Measurements from ENCODE around the gene CTNND2. TPM values are rescaled to one million over a fixed set of nuclear protein-coding genes. Genes with fewer than 3 reads are reported as not detected.

CTNND2 gene
- total and polyA plus RNA-seq, 3 donors from 2014 or later, result 9.1 to 17.2 (median 11.3) TPM

DNA sequence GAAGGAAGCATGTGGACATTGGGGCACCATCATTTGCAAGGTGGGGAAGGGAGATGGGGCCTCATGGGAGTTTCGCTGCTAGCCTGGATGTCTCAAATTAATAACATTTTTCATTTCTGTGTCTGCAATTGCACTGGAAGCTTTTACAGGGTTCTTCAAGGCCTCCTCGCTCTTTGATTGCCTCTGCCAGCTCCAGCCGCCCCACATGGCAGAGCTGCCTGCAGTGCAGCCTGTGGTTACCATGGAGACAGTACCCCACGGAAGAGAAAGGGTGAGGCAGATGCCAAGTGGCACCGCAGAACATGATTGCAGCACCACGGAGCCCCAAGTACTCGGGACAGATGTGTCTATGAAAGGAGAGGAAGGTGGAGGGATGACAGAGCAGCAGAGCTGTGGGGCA lies 25.4 kb downstream of the CTNND2 start:
- intact Hi-C loops (cut with DNase I; ENCODE audit: low total_unique reads), result no loop called here
- no peak for TF ChIP-seq POLR2A (IDR thresholded peaks at IDR 0.05)
- TF ChIP-seq, protein P1, sequence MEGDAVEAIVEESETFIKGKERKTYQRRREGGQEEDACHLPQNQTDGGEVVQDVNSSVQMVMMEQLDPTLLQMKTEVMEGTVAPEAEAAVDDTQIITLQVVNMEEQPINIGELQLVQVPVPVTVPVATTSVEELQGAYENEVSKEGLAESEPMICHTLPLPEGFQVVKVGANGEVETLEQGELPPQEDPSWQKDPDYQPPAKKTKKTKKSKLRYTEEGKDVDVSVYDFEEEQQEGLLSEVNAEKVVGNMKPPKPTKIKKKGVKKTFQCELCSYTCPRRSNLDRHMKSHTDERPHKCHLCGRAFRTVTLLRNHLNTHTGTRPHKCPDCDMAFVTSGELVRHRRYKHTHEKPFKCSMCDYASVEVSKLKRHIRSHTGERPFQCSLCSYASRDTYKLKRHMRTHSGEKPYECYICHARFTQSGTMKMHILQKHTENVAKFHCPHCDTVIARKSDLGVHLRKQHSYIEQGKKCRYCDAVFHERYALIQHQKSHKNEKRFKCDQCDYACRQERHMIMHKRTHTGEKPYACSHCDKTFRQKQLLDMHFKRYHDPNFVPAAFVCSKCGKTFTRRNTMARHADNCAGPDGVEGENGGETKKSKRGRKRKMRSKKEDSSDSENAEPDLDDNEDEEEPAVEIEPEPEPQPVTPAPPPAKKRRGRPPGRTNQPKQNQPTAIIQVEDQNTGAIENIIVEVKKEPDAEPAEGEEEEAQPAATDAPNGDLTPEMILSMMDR (IDR thresholded peaks at IDR 0.05), result no peak
- H3K9me3 ChIP-seq, result no peaks in the 10 kb centered on the region
- no peaks in the 10 kb centered on the region for H3K4me1 ChIP-seq
- WGBS, 2 donors, result 75 to 82% methylated on average over 7 of the region's 7 CpGs
- no peaks in the 10 kb centered on the region for H3K36me3 ChIP-seq (ENCODE audit: low read depth, missing control alignments)
- no peak for DNase-seq
- H3K27me3 ChIP-seq, result no peaks in the 10 kb centered on the region
- H3K27ac ChIP-seq, result no peak overlapping the region
- no peak overlapping the region for H3K4me3 ChIP-seq

- no peaks in the 10 kb centered on the region for H3K27me3 ChIP-seq
- intact Hi-C loops (cut with DNase I; ENCODE audit: low total_unique reads), result no loop called here
- no peak for DNase-seq
- H3K36me3 ChIP-seq (ENCODE audit: low read depth, missing control alignments), result no peaks in the 10 kb centered on the region
- TF ChIP-seq, protein P1 (IDR thresholded peaks at IDR 0.05), result no peak
- no peak for TF ChIP-seq POLR2A (IDR thresholded peaks at IDR 0.05)
- no peak overlapping the region for H3K27ac ChIP-seq
- no peaks in the 10 kb centered on the region for H3K9me3 ChIP-seq
- WGBS, 2 donors, result 85 to 88% methylated on average over 4 of the region's 4 CpGs
- H3K4me1 ChIP-seq, result no peaks in the 10 kb centered on the region
- H3K4me3 ChIP-seq, result no peak overlapping the region
Measured at GRCh38 chr5:11873587-11873986, 30.7 kb downstream of the CTNND2 start.

DNA sequence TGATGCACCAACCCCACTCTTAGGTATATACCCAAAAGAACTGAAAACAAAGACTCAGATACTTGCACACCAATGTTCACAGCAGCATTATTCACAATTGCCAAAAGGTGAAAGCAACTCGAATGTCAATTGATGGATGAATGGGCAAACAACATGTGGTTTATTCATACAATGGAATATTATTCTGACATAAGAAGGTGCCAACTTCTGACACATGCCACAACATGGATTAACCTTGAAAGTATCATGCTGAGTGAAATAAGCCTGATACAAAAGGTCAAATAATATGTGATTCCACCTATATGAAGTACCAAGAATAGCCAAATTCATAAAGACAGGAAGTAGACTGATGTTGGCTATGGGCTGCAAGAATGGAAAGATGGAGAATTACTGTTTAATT lies 35.0 kb downstream of the CTNND2 start:
- intact Hi-C loops (cut with DNase I; ENCODE audit: low total_unique reads), result no loop called here
- DNase-seq, result no peak
- Histone ChIP-seq H3K36me3 (ENCODE audit: low read depth, missing control alignments) (no peaks in the 10 kb centered on the region), H3K4me3 (no peak overlapping the region), H3K27me3 (no peaks in the 10 kb centered on the region), H3K9me3 (no peaks in the 10 kb centered on the region), H3K4me1 (no peaks in the 10 kb centered on the region), H3K27ac (no peak overlapping the region)
- TF ChIP-seq, protein P1 (IDR thresholded peaks at IDR 0.05), result no peak
- no peak for TF ChIP-seq POLR2A (IDR thresholded peaks at IDR 0.05)
- WGBS, 2 donors, result 67 to 94% methylated on average over 1 of the region's 1 CpG

DNA sequence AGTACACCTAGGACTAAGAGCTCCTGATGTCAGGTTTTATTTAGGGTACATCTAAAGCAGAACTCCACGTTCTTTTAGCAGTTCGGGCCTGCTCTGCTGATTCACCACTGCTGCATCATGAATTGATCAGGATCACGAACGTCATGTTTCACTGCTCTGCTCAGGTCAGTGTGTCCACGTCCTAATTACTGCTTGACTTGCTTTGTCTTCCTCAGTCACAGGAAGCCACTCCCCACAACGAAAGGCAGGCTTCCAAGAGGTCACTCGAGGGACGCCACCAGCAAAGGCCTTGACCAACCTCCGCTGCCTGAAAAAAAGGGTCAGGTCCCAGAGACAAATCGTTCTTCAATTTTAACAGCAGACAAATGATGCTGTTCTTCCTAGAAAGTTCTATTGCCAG lies 40.3 kb downstream of the CTNND2 start:
- H3K27ac ChIP-seq, result no peak overlapping the region
- H3K36me3 ChIP-seq (ENCODE audit: low read depth, missing control alignments), result no peaks in the 10 kb centered on the region
- H3K4me3 ChIP-seq, result no peak overlapping the region
- intact Hi-C loops (cut with DNase I; ENCODE audit: low total_unique reads), result no loop called here
- 64 to 70% methylated on average over 10 of the region's 10 CpGs for WGBS, 2 donors
- H3K27me3 ChIP-seq, result no peaks in the 10 kb centered on the region
- H3K4me1 ChIP-seq, result no peaks in the 10 kb centered on the region
- no peak for TF ChIP-seq POLR2A (IDR thresholded peaks at IDR 0.05)
- TF ChIP-seq, protein P1 (IDR thresholded peaks at IDR 0.05), result no peak
- H3K9me3 ChIP-seq, result no peaks in the 10 kb centered on the region
- DNase-seq, result no peak

GRCh38 chr5:11857391-11857790 lies 46.9 kb downstream of the CTNND2 start:
- DNase-seq, result no peak
- no peak overlapping the region for H3K27ac ChIP-seq
- no peaks in the 10 kb centered on the region for H3K36me3 ChIP-seq (ENCODE audit: low read depth, missing control alignments)
- WGBS, 2 donors, result 89% methylated on average over 7 of the region's 7 CpGs
- intact Hi-C loops (cut with DNase I; ENCODE audit: low total_unique reads), result no loop called here
- no peaks in the 10 kb centered on the region for H3K9me3 ChIP-seq
- no peak overlapping the region for H3K4me3 ChIP-seq
- no peaks in the 10 kb centered on the region for H3K4me1 ChIP-seq
- no peaks in the 10 kb centered on the region for H3K27me3 ChIP-seq
- TF ChIP-seq, protein P1 (IDR thresholded peaks at IDR 0.05), result no peak
- TF ChIP-seq POLR2A (IDR thresholded peaks at IDR 0.05), result no peak
